GM12892 (cell line): ENCODE measurements around the gene SEC14L3.

Source experiments
- POLR2A ChIP-seq: IDR thresholded peaks from 2 replicates; pipeline ENCODE4 v1.6.1; 2011; ENCODE audit warnings: low read depth, low read length, control low read depth
- POLR2AphosphoS5 ChIP-seq: IDR thresholded peaks from 2 replicates; pipeline ENCODE4 v1.6.1; 2011; ENCODE audit warnings: low read depth, low read length, control low read depth

GRCh38 chr22:30469165-30469564 is 2.7 kb downstream of the SEC14L3 start:
- TF ChIP-seq POLR2AphosphoS5 = no peak
- TF ChIP-seq POLR2A = no peak
